Thyroid gland (tissue), 4 donors: ENCODE results near the gene EFNA5.

Experiments
- POLR2A ChIP-seq, 2 donors: fragments of 450-650 bp; IDR thresholded peaks; one replicate each; pipeline ENCODE4 v1.6.1; 2017; ENCODE audit warnings: antibody characterized with exemption in 2 of 2, mild to moderate bottlenecking in 2 of 2, moderate library complexity in 1 of 2
- TF ChIP-seq, protein P1 (sequence below), 6 experiments: fragments of 200-600 bp in 3 of 6; fragments of 450-650 bp in 3 of 6; sonication (generic) in 3 of 6; IDR thresholded peaks; one replicate each; pipeline ENCODE4 v1.5.1; 2016 to 2019; ENCODE audit warnings: antibody characterized with exemption in 6 of 6, mild to moderate bottlenecking in 2 of 6, inconsistent platforms in 1 of 6, moderate library complexity in 1 of 6

DNA sequence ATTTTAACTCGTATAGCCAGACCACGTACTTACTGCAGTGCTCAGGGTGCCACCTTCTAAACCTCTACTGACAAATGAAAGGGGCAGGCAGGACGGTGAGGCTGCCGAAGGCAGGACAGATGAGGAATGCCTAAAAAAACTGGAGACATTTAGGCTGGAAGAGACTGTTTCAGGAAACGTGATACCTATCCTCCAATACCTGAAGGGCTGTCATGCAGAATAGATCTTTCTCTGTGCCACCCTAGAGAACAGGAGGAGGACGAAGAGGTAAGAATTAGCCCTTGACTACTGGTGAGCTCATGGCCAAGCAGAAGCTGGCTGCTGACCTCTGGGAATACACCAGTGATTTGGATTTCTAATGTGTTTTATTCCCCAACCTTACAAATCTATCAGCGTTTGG is 139.4 kb downstream of the EFNA5 start:
- TF ChIP-seq, protein P1, sequence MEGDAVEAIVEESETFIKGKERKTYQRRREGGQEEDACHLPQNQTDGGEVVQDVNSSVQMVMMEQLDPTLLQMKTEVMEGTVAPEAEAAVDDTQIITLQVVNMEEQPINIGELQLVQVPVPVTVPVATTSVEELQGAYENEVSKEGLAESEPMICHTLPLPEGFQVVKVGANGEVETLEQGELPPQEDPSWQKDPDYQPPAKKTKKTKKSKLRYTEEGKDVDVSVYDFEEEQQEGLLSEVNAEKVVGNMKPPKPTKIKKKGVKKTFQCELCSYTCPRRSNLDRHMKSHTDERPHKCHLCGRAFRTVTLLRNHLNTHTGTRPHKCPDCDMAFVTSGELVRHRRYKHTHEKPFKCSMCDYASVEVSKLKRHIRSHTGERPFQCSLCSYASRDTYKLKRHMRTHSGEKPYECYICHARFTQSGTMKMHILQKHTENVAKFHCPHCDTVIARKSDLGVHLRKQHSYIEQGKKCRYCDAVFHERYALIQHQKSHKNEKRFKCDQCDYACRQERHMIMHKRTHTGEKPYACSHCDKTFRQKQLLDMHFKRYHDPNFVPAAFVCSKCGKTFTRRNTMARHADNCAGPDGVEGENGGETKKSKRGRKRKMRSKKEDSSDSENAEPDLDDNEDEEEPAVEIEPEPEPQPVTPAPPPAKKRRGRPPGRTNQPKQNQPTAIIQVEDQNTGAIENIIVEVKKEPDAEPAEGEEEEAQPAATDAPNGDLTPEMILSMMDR (IDR thresholded peaks at IDR 0.05), result no peak
- no peak for TF ChIP-seq POLR2A (IDR thresholded peaks at IDR 0.05)
